GM12873 (cell line): ENCODE results near the gene FRMD4B.

Experiments
- CTCF ChIP-seq: IDR thresholded peaks from 2 replicates; pipeline ENCODE4 v1.5.1; 2012; ENCODE audit warnings: low read depth, mild to moderate bottlenecking, moderate library complexity, low read length, control low read depth; ENCODE audit not compliant: insufficient read depth; ENCODE audit errors: missing control alignments

Gene FRMD4B

DNA sequence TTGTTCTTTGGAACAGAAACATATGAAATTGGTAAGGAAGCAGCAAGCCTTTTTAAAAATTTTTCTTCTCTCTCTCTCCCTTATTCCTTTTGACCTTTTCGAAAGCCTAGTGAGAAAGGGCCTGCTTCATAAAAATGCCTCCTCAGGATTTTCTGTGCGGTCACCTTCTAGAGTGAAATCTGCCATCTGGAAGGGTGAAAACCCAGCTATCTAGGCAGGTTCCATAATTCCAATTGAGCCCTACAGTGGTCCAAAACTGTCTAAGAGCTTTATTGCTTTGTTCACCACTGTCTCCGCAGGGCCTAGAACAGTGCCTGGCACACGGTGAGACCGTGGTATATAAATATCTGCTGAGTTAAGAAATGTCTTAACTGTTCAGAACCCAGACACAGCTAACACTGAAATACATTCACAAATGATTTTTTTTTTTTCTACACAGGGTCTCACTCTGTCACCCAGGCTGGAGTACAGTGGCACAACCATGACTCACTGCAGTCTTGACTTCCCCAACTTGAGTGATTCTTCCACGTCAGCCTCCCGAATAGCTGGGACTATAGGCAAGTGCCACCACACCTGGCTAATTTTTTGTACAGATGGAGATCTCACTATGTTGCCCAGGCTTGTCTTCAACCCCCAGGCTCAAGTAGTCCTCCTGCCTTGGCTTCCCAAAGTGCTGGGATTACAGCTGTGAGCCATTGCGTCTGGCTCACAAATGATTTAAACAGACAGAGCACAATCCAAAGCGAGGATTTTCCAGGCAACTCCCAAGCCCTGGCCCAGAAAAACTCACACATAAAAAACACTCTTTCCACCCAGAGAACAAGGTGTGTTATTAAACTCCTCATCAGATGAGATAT is 64.4 kb downstream of the FRMD4B start:
- no peak for TF ChIP-seq CTCF

- no peak for TF ChIP-seq CTCF
These were observed 65.0 kb downstream of the FRMD4B start for GRCh38 chr3:69320871-69321271.

DNA sequence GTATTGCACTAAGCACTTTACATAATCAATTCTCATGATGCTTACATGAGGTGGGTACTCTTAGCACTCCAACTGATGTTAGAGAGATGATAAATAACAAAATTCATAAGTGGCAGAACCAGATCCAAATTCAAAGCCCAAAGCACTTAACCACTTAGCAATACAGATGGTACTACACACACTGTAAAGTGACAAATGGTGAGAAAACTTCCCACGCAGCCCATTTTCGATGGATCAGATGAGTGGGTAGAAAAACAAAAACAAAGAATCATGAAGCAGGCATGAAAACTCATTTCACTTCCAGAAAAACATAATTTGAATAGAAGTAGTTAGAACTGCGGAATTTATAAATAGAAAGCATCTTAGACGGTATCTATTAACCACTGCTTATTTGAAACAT is 66.2 kb downstream of the FRMD4B start:
- TF ChIP-seq CTCF = no peak

GRCh38 chr3:69318410-69318809 is 67.5 kb downstream of the FRMD4B start:
- no peak for TF ChIP-seq CTCF

DNA sequence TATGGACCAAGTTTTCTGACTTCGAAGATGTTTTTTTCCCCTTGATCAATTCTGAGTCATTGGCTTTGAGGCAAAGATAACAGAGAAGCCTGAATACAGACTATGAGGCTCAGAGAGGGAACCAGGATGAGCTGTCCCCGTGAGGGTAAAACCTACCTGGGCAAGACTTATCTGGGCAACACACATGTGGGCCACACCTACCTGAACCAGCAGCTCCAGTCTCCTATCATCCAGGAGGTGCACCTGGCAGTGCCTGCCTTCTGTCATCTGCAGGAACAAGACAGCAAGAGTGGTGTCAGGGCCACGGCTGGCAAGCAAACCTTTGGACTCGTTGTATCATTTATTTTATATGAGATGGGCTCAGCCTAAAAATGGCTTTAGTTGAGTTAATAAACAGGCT is 72.6 kb downstream of the FRMD4B start:
- no peak for TF ChIP-seq CTCF

- peak; percentile 39 for TF ChIP-seq CTCF
These were observed 76.1 kb downstream of the FRMD4B start for GRCh38 chr3:69309814-69310213.

DNA sequence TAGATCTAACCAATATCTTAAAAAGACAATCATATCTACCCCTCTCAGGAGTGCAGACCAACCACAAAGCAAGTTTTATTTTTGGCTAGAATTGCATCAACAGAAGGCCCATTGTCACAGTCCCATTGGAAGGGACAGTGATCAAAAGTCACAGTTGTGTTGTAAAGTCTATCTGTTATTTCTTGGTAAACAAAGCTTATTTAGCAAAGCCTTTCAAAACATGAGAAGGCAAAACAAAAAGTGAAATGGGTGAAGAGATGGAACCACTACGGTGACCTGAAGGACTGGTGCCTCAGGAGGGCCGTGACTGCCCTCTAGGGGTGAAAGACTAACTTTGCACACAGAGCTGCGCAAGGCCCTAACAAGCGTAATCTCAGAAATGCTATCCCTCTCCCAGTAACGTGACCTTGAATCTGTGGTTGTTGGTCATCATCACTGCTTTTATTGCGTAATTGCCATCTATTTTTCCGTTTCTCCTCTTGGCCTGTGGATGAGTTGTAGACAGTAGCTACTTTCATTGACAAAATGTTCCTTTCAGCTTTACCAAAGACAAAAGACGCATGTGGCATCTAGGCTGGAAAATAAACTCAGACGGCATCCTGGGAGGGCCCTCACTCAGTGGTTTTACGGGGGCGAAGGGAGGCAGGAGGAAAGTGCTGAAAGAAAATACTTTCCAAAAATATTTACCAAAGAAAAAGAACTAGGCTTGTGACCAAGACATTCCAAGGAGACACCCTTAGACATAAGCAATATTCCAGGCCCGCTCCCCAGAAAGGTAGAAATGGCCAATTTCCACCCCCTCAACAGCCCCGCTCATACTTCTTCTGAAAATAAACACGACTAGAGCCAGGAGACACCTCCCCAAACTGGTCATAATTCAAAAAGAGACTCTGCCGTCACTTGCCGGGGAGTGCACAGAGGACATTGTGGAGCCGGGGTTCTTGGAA is 79.4 kb downstream of the FRMD4B start:
- TF ChIP-seq CTCF = peak; percentile 98
